ENCODE results near the gene ATOSA.

- TF ChIP-seq CTCF (IDR thresholded peaks at IDR 0.05) (no peak), POLR2A (IDR thresholded peaks at IDR 0.05) (no peak)
Observed at GRCh38 chr15:52658955-52659354, 20.2 kb downstream of the ATOSA start.
